ENCODE results near the gene HMSD.
A peak's percentile ranks its signal among the peaks of the same experiment; 100 is the strongest.

Gene HMSD

GRCh38 chr18:63971320-63972001, 22.4 kb downstream of the HMSD start:
- Histone ChIP-seq H3K4me1 (ENCODE audit: control insufficient read depth, insufficient read depth, low read length) (no peaks in the 10 kb centered on the region), H3K27me3 (ENCODE audit: control insufficient read depth, insufficient read depth, low read length) (peaks cover 10% of the 10 kb centered on the region; the same call in 1 of the 2 replicates), H3K27ac (ENCODE audit: low read length) (no peak overlapping the region), H3K4me3 (ENCODE audit: low read length) (peak overlapping the region; percentile 53; the same call in 1 of the 2 replicates), H3K9me3 (ENCODE audit: control insufficient read depth, insufficient read depth, low read length) (no peaks in the 10 kb centered on the region), H3K36me3 (ENCODE audit: control insufficient read depth, insufficient read depth, low read length) (no peaks in the 10 kb centered on the region)
- WGBS (ENCODE audit: insufficient coverage, insufficient read length), result no CpG with 5 or more reads among the region's 13 CpGs
- DNase-seq (ENCODE audit: low read depth, low spot score), result no peak

DNA sequence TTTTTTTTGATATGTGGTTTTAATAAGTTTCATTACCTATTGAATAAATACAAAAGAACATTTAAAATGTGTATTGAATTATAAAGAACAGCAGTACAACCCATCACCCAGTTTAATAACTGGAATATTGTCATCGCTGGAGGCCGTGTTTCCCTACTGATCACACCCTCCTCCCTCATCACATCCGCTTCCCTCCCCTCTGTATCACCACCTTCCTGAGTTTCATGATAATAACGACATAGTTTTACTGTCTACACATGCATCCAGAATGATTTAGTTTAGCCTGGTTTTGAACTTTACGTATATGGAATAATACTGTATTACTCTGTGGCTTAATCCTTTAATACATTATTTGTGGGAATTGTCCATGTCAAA, 22.9 kb downstream of the HMSD start:
- WGBS (ENCODE audit: insufficient coverage, insufficient read length), result no CpG with 5 or more reads among the region's 5 CpGs
- H3K4me1 ChIP-seq (ENCODE audit: control insufficient read depth, insufficient read depth, low read length), result no peaks in the 10 kb centered on the region
- H3K27ac ChIP-seq (ENCODE audit: low read length), result no peak overlapping the region
- DNase-seq (ENCODE audit: low read depth, low spot score), result no peak
- peaks cover 11% of the 10 kb centered on the region; the same call in 1 of the 2 replicates for H3K27me3 ChIP-seq (ENCODE audit: control insufficient read depth, insufficient read depth, low read length)
- no peaks in the 10 kb centered on the region for H3K9me3 ChIP-seq (ENCODE audit: control insufficient read depth, insufficient read depth, low read length)
- H3K36me3 ChIP-seq (ENCODE audit: control insufficient read depth, insufficient read depth, low read length), result no peaks in the 10 kb centered on the region
- H3K4me3 ChIP-seq (ENCODE audit: low read length), result no peak overlapping the region

DNA sequence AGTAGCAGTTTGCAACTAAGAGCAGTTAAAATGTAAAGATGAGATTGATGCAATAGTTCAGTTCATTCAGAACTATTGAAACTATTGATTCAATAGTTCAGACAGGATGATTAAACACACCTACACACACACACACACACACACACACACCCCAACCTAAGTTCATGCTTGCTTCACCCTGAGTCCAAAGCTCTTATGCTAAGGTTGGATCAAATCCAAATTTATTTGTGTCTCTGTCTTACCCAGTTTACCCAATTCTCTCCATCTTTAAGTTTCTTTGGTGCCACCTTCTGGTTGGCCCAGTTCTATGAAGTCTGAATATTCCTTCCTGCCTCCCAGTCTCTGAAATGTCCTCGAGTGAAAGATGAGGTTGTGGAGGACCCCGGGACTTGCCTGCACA, 25.9 kb downstream of the HMSD start:
- Histone ChIP-seq H3K4me1 (ENCODE audit: control insufficient read depth, insufficient read depth, low read length) (no peaks in the 10 kb centered on the region), H3K27ac (ENCODE audit: low read length) (no peak overlapping the region), H3K27me3 (ENCODE audit: control insufficient read depth, insufficient read depth, low read length) (peaks cover 27% of the 10 kb centered on the region), H3K4me3 (ENCODE audit: low read length) (no peak overlapping the region), H3K9me3 (ENCODE audit: control insufficient read depth, insufficient read depth, low read length) (no peaks in the 10 kb centered on the region; the same call in 1 of the 2 replicates), H3K36me3 (ENCODE audit: control insufficient read depth, insufficient read depth, low read length) (no peaks in the 10 kb centered on the region)
- WGBS (ENCODE audit: insufficient coverage, insufficient read length), result no CpG with 5 or more reads among the region's 2 CpGs
- no peak for DNase-seq (ENCODE audit: low read depth, low spot score)

DNA sequence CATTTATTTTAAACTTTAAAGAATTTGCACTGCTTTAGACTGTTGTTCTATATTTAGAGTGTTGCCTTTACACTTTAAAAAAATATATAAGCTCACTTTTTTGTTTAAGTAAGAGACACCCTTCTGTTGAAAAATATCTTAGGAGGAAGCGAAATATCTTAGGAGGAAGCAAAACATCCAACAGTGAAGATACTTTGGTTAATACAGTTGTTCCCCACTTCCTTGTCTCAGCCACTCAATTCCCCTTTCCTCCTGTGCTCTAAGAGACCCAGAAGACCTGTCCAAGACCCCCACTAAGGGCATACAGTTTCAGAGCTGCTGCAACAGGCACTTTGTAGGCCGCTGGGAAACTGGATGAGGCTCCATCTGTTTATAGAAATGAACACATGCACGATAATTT, 26.5 kb downstream of the HMSD start:
- H3K27me3 ChIP-seq (ENCODE audit: control insufficient read depth, insufficient read depth, low read length), result peaks cover 27% of the 10 kb centered on the region
- H3K4me1 ChIP-seq (ENCODE audit: control insufficient read depth, insufficient read depth, low read length), result no peaks in the 10 kb centered on the region
- H3K4me3 ChIP-seq (ENCODE audit: low read length), result no peak overlapping the region
- H3K27ac ChIP-seq (ENCODE audit: low read length), result no peak overlapping the region
- DNase-seq (ENCODE audit: low read depth, low spot score), result no peak
- H3K36me3 ChIP-seq (ENCODE audit: control insufficient read depth, insufficient read depth, low read length), result no peaks in the 10 kb centered on the region
- no peaks in the 10 kb centered on the region; the same call in 1 of the 2 replicates for H3K9me3 ChIP-seq (ENCODE audit: control insufficient read depth, insufficient read depth, low read length)
- no CpG with 5 or more reads among the region's 3 CpGs for WGBS (ENCODE audit: insufficient coverage, insufficient read length)

DNA sequence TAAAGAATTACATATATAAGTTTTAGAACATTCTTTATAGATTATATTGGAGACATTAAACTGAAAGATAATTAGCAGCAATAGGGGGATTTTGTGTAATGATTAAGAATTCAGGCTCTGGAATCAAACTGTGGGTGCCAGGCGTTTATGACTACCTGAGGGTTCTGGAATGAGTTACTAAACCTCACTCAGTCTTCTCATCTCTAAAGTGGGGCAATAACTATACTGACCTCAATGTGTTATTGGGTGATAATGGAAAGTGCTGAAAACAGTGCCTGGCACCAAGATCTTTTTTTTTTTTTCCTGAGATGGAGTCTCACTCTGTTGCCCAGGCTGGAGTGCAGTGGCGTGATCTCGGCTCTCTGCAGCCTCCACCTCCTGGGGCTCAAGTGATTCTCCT, 27.9 kb downstream of the HMSD start:
- Histone ChIP-seq H3K36me3 (ENCODE audit: control insufficient read depth, insufficient read depth, low read length) (no peaks in the 10 kb centered on the region), H3K27ac (ENCODE audit: low read length) (no peak overlapping the region), H3K4me3 (ENCODE audit: low read length) (no peak overlapping the region), H3K27me3 (ENCODE audit: control insufficient read depth, insufficient read depth, low read length) (peaks cover 26% of the 10 kb centered on the region), H3K4me1 (ENCODE audit: control insufficient read depth, insufficient read depth, low read length) (no peaks in the 10 kb centered on the region), H3K9me3 (ENCODE audit: control insufficient read depth, insufficient read depth, low read length) (no peaks in the 10 kb centered on the region; the same call in 1 of the 2 replicates)
- no CpG with 5 or more reads among the region's 3 CpGs for WGBS (ENCODE audit: insufficient coverage, insufficient read length)
- DNase-seq (ENCODE audit: low read depth, low spot score), result no peak

- Histone ChIP-seq H3K9me3 (ENCODE audit: control insufficient read depth, insufficient read depth, low read length) (no peaks in the 10 kb centered on the region; the same call in 1 of the 2 replicates), H3K27me3 (ENCODE audit: control insufficient read depth, insufficient read depth, low read length) (peaks cover 24% of the 10 kb centered on the region), H3K4me3 (ENCODE audit: low read length) (no peak overlapping the region), H3K27ac (ENCODE audit: low read length) (no peak overlapping the region), H3K4me1 (ENCODE audit: control insufficient read depth, insufficient read depth, low read length) (no peaks in the 10 kb centered on the region), H3K36me3 (ENCODE audit: control insufficient read depth, insufficient read depth, low read length) (no peaks in the 10 kb centered on the region)
- DNase-seq (ENCODE audit: low read depth, low spot score), result no peak
- WGBS (ENCODE audit: insufficient coverage, insufficient read length), result no CpG with 5 or more reads among the region's 6 CpGs
Measured at GRCh38 chr18:63979409-63979920, 30.4 kb downstream of the HMSD start.

DNA sequence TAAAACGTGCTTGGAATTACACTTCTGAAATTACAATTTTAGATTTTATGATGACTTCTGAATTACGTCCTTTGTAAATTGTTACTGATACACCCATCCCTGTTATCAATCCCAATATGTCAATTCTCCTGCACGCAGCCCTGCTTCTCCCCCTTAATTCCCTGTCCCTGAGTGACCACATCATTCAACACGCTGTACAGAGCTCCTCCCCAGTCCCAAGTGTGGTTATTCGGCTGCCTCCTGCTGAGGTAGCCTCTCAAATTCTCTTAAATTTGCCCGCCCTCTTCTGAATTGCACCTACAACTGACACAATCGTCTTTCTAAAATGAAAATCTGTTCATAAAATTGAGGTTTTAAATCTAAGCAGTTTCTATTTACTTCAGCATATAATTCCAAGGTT, 30.9 kb downstream of the HMSD start:
- Histone ChIP-seq H3K4me3 (ENCODE audit: low read length) (no peak overlapping the region), H3K27me3 (ENCODE audit: control insufficient read depth, insufficient read depth, low read length) (peaks cover 19% of the 10 kb centered on the region), H3K36me3 (ENCODE audit: control insufficient read depth, insufficient read depth, low read length) (no peaks in the 10 kb centered on the region), H3K9me3 (ENCODE audit: control insufficient read depth, insufficient read depth, low read length) (no peaks in the 10 kb centered on the region; the same call in 1 of the 2 replicates), H3K4me1 (ENCODE audit: control insufficient read depth, insufficient read depth, low read length) (no peaks in the 10 kb centered on the region), H3K27ac (ENCODE audit: low read length) (no peak overlapping the region)
- DNase-seq (ENCODE audit: low read depth, low spot score), result no peak
- no CpG with 5 or more reads among the region's 7 CpGs for WGBS (ENCODE audit: insufficient coverage, insufficient read length)

GRCh38 chr18:63980896-63981460, 31.9 kb downstream of the HMSD start:
- Histone ChIP-seq H3K27me3 (ENCODE audit: control insufficient read depth, insufficient read depth, low read length) (peaks cover 17% of the 10 kb centered on the region), H3K36me3 (ENCODE audit: control insufficient read depth, insufficient read depth, low read length) (no peaks in the 10 kb centered on the region), H3K4me1 (ENCODE audit: control insufficient read depth, insufficient read depth, low read length) (no peaks in the 10 kb centered on the region), H3K9me3 (ENCODE audit: control insufficient read depth, insufficient read depth, low read length) (no peaks in the 10 kb centered on the region; the same call in 1 of the 2 replicates), H3K4me3 (ENCODE audit: low read length) (no peak overlapping the region), H3K27ac (ENCODE audit: low read length) (no peak overlapping the region)
- no CpG with 5 or more reads among the region's 6 CpGs for whole genome bisulfite sequencing (ENCODE audit: insufficient coverage, insufficient read length)
- DNase-seq (ENCODE audit: low read depth, low spot score), result no peak

DNA sequence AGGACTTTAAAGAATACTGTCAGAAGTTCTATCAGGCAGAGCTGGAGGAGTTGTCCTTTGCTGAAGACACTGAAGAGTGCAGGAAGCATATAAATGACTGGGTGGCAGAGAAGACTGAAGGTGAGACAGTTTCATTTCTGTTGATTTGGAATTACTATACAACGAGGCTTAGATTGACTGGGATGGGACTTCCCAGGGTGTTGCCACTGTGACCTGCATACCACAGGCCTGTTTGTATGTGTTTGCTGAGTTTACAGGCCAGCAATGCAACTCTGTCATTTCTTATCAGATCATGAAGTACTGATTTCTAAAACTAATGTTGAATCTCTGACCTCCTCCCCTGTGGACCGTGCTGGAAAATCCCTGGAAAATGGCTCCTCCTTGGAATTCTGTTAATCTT, 32.6 kb downstream of the HMSD start:
- no peak for DNase-seq (ENCODE audit: low read depth, low spot score)
- no peak overlapping the region for H3K27ac ChIP-seq (ENCODE audit: low read length)
- no CpG with 5 or more reads among the region's 2 CpGs for WGBS (ENCODE audit: insufficient coverage, insufficient read length)
- H3K9me3 ChIP-seq (ENCODE audit: control insufficient read depth, insufficient read depth, low read length), result no peaks in the 10 kb centered on the region; the same call in 1 of the 2 replicates
- H3K27me3 ChIP-seq (ENCODE audit: control insufficient read depth, insufficient read depth, low read length), result peaks cover 17% of the 10 kb centered on the region
- H3K4me1 ChIP-seq (ENCODE audit: control insufficient read depth, insufficient read depth, low read length), result no peaks in the 10 kb centered on the region
- H3K4me3 ChIP-seq (ENCODE audit: low read length), result no peak overlapping the region
- H3K36me3 ChIP-seq (ENCODE audit: control insufficient read depth, insufficient read depth, low read length), result no peaks in the 10 kb centered on the region

DNA sequence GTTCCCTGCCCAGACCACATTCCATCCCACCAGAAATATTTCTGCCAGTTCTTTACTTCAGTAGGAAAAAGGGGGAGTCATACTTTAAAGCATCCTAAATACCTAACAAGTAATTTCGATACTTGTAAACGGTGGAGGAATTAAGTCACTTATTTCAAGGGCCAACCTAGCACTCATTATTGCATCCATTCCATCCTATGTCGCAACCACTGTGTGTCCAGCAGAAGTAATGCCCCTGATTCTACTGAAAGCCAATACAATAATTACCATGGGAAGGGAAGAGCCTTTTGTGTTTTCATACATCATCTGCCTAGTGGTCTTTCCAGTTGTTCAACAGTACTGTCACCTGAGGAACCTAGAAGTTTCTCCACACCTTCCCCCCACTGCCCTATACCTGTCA, 33.3 kb downstream of the HMSD start:
- no peaks in the 10 kb centered on the region for H3K4me1 ChIP-seq (ENCODE audit: control insufficient read depth, insufficient read depth, low read length)
- no peaks in the 10 kb centered on the region for H3K36me3 ChIP-seq (ENCODE audit: control insufficient read depth, insufficient read depth, low read length)
- no peak for DNase-seq (ENCODE audit: low read depth, low spot score)
- no peak overlapping the region for H3K4me3 ChIP-seq (ENCODE audit: low read length)
- no peaks in the 10 kb centered on the region; the same call in 1 of the 2 replicates for H3K9me3 ChIP-seq (ENCODE audit: control insufficient read depth, insufficient read depth, low read length)
- peaks cover 15% of the 10 kb centered on the region for H3K27me3 ChIP-seq (ENCODE audit: control insufficient read depth, insufficient read depth, low read length)
- H3K27ac ChIP-seq (ENCODE audit: low read length), result no peak overlapping the region
- WGBS (ENCODE audit: insufficient coverage, insufficient read length), result no CpG with 5 or more reads among the region's 3 CpGs

Data from iPS DF 6.9 (cell line).